GM10248 (cell line): ENCODE measurements around the gene DUSP22.

Source experiments
- CTCF ChIA-PET: fragments of 300-600 bp; sonication (Branson Sonifier 250); formaldehyde crosslinking; extraction: SDS; loops from one replicate; lab custom pipeline; 2021; ENCODE audit warnings: antibody characterized with exemption; lab: Yijun Ruan, JAX
- POLR2A ChIA-PET: fragments of 350-650 bp; sonication (Branson Sonifier 250); formaldehyde crosslinking; extraction: SDS; loops from one replicate; lab custom pipeline; 2020; ENCODE audit warnings: antibody characterized with exemption; lab: Yijun Ruan, JAX
- DNase-seq: peaks from one replicate; pipeline ENCODE4 v3.0.0; 2012; ENCODE audit errors: extremely low spot score
- CTCF ChIP-seq: IDR thresholded peaks from 2 replicates; pipeline ENCODE4 v1.5.1; 2012; ENCODE audit warnings: mild to moderate bottlenecking, low read depth; ENCODE audit errors: extremely low read depth, missing control alignments, control extremely low read depth

The DUSP22 gene

GRCh38 chr6:357261-357790, 65.0 kb downstream of the DUSP22 start:
- POLR2A ChIA-PET: no interaction called here

GRCh38 chr6:357791-358341, 65.6 kb downstream of the DUSP22 start:
- no peak for DNase-seq
- no peak for TF ChIP-seq CTCF
- ChIA-PET CTCF (interaction anchor here (1.0 to 1.2 kb wide), 3 partner anchors 18 to 43 kb away, joined by 3 read pairs; no protein-coding TSS in a partner anchor), POLR2A (interaction anchor here (0.9 kb wide), 1 partner anchor 34 kb away, joined by 3 read pairs; no protein-coding TSS in a partner anchor)

More at GRCh38 chr6:357261-357790, 65.0 kb downstream of the DUSP22 start:
- DNase-seq: no peak
- TF ChIP-seq CTCF: no peak
- CTCF ChIA-PET: interaction anchor here (1.0 to 3.1 kb wide), 4 partner anchors 8 to 168 kb away, joined by 3 to 12 read pairs (median 10); no protein-coding TSS in a partner anchor

- TF ChIP-seq CTCF: no peak
- POLR2A ChIA-PET: interaction anchor here (0.9 kb wide), 1 partner anchor 33 kb away, joined by 3 read pairs; no protein-coding TSS in a partner anchor
- CTCF ChIA-PET: interaction anchor here (1.0 to 1.2 kb wide), 3 partner anchors 17 to 44 kb away, joined by 3 read pairs; no protein-coding TSS in a partner anchor
- DNase-seq: no peak
Observed at GRCh38 chr6:358432-358831, 66.1 kb downstream of the DUSP22 start.

- DNase-seq: no peak
- ChIA-PET CTCF (interaction anchor here (1.0 to 5.2 kb wide), 3 partner anchors 17 to 44 kb away, joined by 3 to 17 read pairs (median 3); no protein-coding TSS in a partner anchor), POLR2A (interaction anchor here (0.9 kb wide), 1 partner anchor 33 kb away, joined by 3 read pairs; no protein-coding TSS in a partner anchor)
- no peak for TF ChIP-seq CTCF
Observed at GRCh38 chr6:358847-359246, 66.6 kb downstream of the DUSP22 start.

GRCh38 chr6:359261-360035, 67.2 kb downstream of the DUSP22 start:
- ChIA-PET POLR2A (interaction anchor here (2.2 kb wide), 1 partner anchor 32 kb away, joined by 12 read pairs; the partner anchor contains the start of gene IRF4), CTCF (interaction anchor here (0.9 to 5.9 kb wide), 13 partner anchors 9 to 211 kb away, joined by 3 to 49 read pairs (median 4); no protein-coding TSS in a partner anchor)
- TF ChIP-seq CTCF: no peak
- no peak for DNase-seq

- ChIA-PET CTCF (interaction anchor here (0.9 to 5.9 kb wide), 15 partner anchors 10 to 212 kb away, joined by 3 to 49 read pairs (median 4); no protein-coding TSS in a partner anchor), POLR2A (interaction anchor here (2.2 kb wide), 1 partner anchor 32 kb away, joined by 12 read pairs; the partner anchor contains the start of gene IRF4)
- no peak for TF ChIP-seq CTCF
- DNase-seq: no peak
Observed at GRCh38 chr6:360349-360748, 68.1 kb downstream of the DUSP22 start.
